Measurements from ENCODE around the gene SLC4A2.
A peak's percentile ranks its signal among the peaks of the same experiment; 100 is the strongest.

Gene SLC4A2

DNA sequence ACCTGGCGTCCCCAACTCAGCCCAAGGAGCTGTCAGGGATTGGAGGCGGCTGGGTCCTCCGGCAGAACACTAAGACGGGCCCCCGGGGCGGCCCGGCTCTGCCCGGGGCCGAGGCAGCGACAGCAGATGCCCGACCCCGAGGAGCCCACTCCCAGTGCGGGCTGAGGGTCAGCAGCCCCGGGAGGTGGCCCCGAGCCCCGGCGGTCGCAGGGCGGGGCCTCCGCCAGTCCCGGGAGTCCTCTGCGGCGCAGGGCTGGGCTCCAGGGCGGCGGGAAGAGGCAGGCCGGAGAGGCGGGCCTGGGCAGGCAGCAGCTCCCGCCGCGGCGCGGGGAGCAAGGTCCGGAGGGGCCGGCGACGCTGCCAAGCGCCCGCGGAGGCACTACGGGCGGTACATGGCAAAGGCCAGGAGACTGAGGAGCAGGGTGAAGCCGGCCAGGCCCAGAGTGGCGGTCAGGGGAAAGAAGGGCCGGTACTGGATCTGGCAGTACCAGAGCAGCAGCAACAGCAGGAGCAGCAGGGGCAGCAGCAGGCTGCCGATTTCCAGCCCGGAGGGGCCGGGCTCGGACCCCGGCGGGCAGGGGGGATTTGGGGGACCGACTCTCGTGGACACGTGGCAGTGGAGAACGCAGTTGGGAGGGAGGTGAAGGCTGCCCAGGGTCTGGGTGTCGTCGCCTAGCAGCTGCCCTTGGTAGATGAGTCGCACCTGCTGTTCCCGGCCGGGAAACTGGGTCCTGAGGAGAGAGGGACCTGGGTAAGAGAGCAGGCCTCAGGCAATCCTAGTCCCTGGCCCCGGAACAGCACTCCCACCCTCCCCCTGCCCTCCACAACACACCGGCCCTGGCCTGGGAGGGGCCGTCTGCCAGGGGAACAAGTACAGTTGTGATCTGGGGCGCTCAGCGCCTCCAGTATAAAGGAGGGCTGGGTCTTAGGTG is 22.0 kb downstream of the SLC4A2 start:
- DNase-seq (ENCODE audit: low read depth), result no peak

GRCh38 chr7:151082141-151083070 is 23.0 kb downstream of the SLC4A2 start:
- no peak for DNase-seq (ENCODE audit: low read depth)

GRCh38 chr7:151083071-151083823 is 23.9 kb downstream of the SLC4A2 start, which contains the start of gene TMUB1:
TSS of gene TMUB1 (minus strand) at chr7:151083493. CDS start at chr7:151082563, 930 bp downstream.
- peak; percentile 80 for DNase-seq (ENCODE audit: low read depth)

DNA sequence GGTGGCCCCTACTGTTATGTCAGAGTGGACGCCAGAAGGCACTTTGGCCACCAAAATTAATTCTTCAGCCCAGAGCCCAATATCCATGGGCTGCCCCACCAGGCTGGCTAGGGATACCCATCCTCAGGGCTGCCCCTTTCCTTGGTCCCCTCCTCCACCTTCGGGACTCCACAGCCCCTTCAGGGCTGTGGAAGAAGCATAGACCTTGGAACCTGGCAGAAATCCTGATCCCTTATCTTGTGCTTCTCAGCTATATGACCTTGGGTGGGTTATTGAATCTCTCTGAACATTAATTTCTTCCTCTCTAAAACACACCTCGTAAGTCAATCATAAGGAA is 24.4 kb downstream of the SLC4A2 start:
- DNase-seq (ENCODE audit: low read depth), result no peak

DNA sequence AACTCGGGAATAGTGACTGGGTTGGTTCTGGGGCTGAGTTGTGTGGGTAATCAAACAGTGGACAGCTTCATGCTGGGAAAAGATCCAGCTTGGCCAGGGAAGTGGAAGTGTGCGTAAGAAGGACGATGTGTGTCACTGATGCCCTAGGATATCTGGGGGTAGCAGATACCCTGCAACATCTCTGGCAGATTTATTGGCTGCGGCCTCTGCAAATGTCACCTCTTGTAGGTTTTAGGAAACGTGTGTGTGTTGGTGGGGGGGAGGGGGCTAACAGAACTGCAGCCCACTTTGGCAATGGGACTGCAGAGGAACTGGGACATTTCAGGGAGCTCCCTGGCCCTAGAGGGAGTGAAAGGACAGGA is 25.9 kb downstream of the SLC4A2 start:
- DNase-seq (ENCODE audit: low read depth), result no peak

- peak; percentile 35 for DNase-seq (ENCODE audit: low read depth)
These were observed 26.6 kb downstream of the SLC4A2 start, which contains the start of gene AGAP3 for GRCh38 chr7:151085691-151086620. TSS of gene AGAP3 (plus strand) at chr7:151086475. CDS start at chr7:151086742, 267 bp downstream.

DNA sequence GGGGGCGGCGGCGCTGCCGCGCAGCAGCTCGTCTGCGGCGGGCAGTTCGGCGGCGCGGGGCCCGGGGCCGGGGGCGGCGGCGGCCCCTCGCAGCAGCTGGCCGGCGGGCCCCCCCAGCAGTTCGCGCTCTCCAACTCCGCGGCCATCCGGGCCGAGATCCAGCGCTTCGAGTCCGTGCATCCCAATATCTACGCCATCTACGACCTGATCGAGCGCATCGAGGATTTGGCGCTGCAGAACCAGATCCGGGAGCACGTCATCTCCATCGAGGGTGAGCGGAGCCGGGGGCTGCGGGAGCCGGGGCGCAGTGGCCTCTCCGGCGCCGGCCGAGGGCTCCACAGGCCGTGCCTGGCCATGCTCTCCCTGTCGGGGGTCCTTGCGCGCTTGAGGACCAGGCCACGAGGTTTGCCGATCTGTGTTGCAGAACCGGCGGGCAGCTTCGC is 27.4 kb downstream of the SLC4A2 start:
- peak; percentile 39 for DNase-seq (ENCODE audit: low read depth)

- DNase-seq (ENCODE audit: low read depth), result peak; percentile 35
These were observed 28.0 kb downstream of the SLC4A2 start for GRCh38 chr7:151087245-151088018.

DNA sequence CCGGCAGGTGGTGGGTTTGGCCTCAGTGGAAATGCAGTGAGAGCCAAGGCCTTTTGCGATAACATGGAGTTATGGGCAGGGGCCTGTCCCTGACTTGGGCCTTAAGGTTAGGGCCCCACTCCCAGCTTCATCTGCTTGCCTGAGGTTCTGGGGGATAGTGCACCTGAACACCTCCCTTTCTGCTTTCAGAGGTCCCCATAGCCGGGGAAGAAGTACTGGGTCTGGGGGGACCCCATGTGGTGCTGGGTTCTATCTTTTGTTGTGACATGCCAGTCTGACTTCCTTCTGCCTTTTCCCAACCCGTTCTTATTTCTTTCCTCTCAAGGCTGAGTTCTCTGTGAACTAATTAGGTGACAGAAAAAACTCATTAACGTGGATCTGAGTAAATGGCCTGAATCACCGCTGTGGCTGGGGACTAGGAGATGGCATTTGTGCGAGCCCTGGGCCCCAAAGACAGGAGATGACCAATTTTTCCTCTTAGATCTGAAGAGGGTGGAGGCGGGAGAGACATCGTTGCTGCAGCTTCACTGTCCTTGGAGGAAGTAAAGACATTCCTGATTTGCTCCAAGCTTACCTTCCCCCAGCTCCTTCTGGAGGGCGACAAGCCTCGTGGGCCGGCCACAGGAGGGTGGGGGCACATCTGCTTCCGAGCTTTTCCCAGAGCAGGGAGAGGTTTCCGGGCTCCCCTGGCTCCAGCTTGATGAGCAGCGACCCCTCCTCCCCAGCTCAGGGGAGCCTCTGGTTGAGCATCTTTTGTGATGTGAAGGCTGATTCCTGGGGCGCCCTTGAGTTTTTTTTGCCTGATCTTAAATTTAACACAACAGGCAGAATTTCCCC is 28.8 kb downstream of the SLC4A2 start:
- DNase-seq (ENCODE audit: low read depth), result no peak

DNA sequence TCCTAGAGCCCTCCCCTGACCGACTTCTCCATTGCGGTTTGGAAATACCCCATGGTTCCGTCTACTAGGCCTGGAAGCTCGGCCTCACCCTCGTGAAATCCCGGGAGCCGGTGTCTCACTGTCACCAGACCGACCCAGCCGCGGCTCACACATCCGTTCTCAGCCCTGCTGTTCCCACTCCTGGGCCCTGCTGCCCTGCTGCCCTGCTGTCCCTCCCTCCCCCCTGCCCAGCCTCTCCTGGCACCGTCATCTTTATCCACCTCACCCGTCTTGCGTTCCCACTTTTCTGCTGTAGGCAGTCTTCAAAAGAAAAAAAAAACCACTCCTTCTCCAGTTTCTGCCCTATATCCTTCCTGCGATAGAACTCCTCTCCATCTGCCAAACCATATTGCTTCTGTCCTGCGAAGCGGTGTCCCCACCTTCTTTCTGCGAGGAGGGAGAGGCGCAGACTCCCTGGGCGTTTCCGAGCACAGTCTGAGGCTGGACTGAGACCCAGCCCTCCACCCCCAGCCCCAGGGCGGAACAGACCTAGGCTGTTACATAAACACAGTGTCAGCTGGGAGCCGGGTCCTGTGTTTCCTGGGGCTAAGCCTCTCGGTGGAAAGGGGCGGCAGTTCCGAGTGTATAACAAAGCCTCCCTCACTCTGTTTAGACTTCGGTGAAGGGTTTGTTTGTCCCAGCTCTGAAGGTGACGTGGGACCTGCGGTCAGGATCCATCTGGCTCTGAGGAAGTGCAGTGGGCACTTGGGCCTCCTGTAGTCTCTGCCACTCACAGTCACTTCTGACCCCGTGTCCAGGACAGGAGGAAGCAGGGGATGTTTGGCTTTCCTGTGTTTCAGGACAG is 29.7 kb downstream of the SLC4A2 start:
- no peak for DNase-seq (ENCODE audit: low read depth)

DNA sequence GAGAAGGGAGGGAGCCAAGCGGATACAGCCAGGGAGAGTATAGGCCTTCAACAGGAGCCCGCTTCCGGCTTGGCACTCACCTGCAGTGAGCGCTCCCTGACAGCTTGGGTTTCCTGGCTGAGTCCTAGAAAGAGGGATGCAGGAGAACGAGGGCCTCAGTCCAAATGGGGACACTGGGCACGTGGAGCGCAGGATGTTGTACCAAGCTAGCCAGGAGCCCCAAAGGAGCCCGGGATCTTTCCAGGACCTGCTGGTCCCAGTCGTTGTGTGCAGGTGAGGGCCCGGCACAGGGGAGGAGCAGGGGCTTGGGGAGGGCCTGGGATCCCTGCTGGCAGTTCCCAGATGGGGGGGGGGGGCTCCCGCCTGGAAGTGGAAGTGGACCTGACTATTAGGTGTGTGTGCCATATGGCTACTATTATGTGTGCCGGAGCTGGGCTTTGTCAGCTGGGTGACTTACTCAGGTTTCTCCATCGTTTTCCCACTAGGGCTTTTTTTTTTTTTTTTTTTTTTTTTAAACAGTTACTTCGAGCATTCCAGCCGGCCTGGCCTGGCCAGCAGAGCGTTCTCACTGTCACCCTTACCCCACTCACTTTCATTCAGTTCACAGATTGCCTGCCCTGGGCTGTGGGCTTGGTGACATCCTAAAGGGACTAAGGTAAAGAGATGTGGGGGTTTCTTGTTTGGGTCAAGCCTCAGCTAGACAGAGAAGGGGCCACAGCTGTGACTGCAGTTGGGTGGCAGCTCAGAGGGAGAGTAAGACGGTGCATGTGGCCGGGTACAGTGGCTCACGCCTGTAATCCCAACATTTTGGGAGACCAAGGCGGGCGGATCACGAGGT is 30.7 kb downstream of the SLC4A2 start:
- no peak for DNase-seq (ENCODE audit: low read depth)

DNA sequence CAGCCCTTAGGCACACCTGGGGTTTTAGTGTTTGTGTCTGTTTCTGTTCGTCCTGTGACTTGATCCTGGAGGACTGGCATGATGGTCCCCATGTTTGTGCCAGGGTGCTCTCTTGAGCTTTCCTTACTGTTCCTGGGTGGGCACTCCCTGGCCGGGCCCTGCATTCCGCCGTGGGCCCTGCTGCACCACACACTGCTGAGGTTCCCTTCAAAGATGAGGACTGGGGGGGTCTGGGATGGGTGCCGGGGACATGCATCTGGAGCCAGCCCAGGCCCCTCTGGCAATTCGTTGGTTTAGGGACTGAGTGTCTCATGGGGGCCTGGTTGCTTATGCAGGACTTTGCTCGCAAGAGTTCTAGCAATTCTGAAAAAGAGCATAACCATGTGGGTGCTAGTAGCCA is 31.6 kb downstream of the SLC4A2 start:
- DNase-seq (ENCODE audit: low read depth), result no peak

- no peak for DNase-seq (ENCODE audit: low read depth)
These were observed 32.0 kb downstream of the SLC4A2 start for GRCh38 chr7:151091431-151091830.

GRCh38 chr7:151091988-151092387 is 32.6 kb downstream of the SLC4A2 start:
- DNase-seq (ENCODE audit: low read depth), result no peak

DNA sequence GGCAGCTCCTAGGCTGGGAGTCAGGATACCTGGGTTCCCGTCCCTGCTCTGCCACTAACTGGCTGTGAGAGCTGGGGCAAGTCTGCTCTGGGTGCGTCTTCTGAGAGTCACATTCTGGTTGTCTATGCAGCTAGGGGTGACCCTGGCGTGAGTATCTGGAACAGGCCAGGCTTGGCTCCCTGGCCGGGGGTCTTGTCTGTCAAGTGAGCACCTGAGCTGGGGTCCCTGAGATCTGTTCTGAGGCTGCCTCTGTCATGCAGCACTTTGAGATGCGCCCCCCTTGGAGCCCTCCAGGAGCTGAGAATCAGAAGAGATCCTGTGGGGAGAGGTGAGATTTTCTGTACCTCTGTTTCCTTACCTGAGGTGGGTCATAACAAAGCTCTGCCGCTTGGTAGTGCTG is 34.4 kb downstream of the SLC4A2 start:
- DNase-seq (ENCODE audit: low read depth), result no peak

DNA sequence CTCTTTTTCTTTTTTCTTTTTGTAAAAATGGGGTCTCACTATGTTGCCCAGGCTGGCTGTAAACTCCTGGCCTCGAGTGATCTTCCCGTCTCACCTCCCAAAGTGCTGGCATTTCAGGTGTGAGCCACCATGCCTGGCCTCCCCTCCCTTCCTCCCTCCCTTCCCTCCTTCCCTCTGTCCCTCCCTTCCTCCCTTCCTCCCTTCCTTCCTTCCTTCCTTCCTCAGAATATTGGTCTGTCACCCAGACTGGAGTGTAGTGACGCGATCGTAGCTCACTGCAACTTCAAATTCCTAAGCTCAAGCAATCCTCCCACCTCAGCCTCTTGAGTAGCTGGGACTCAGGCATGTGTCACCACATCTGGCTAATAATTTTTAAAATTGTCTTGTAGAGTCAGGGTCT is 35.3 kb downstream of the SLC4A2 start:
- DNase-seq (ENCODE audit: low read depth), result no peak

GRCh38 chr7:151095123-151095797 is 35.9 kb downstream of the SLC4A2 start:
- DNase-seq (ENCODE audit: low read depth), result no peak
